A204.1 (cell line): ENCODE measurements around the gene LOXHD1.

Source experiments
- FAIRE-seq: peaks from 2 replicates; lab custom pipeline; 2012; peaks lifted over from hg19 to GRCh38; lab: Jason Lieb, UNC

Gene LOXHD1

DNA sequence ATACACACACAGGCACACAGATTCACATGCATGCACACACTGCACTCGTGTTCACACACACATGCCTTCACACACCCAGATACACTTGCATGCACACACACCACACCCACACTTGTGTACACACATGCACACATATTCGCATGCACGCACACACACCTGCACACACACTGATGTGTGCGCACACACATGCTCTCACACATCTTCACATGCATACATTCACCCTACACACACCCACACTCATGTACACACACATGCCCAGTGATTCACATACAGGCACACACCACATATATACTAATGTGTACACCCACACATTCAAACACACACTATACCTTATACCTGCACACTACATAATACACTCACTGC, 181.6 kb downstream of the LOXHD1 start:
- FAIRE-seq: no peak

- no peak for FAIRE-seq
Measured at GRCh38 chr18:46474487-46475389, 182.3 kb downstream of the LOXHD1 start.

DNA sequence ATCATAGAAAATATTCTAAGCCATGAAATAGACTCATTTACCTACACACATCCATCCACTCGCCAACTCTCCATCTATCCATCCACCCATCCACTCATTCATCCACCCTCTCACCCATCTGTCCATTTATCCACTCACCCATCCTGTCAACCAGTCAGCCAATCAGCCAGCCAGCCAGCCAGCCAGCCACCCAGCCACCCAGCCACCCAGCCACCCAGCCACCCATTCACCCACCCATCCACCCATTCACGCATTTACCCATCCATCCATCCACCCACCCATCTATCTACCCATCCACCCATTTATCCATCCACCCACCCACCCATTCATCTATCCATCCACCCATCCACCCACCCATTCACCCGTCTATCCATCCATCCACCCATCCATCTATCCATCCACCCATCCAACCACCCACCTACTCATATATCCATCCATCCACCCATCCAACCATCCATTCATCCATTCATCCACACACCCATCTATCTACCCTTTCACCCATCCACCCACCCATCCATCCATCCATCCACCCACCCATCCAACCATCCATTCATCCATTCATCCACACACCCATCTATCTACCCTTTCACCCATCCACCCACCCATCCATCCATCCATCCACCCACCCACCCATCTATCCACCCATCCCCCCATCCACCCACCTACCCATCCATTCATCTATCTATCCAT, 185.1 kb downstream of the LOXHD1 start:
- FAIRE-seq: no peak

DNA sequence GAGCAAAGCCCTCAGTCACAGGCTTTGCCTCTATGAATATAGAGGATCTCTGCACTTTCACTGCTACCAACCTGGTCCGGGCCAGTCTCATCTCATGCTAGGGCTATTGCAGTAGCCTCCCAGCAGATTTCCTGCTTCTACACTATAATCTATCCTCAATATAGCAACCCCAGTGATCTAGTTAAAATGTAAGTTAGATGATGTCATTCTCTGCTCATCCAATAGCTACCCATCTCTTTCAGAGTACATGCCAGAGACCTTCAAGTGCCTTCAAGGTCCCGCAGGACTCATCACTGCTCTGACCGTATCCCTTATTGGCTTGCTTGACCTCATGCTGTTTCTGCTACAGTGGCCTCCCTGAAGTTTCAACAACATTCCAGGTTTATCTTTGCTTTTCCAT, 186.3 kb downstream of the LOXHD1 start:
- no peak for FAIRE-seq

GRCh38 chr18:46469186-46469915, 187.7 kb downstream of the LOXHD1 start:
- FAIRE-seq: no peak

- FAIRE-seq: no peak
Measured at GRCh38 chr18:46468426-46469180, 188.4 kb downstream of the LOXHD1 start.

DNA sequence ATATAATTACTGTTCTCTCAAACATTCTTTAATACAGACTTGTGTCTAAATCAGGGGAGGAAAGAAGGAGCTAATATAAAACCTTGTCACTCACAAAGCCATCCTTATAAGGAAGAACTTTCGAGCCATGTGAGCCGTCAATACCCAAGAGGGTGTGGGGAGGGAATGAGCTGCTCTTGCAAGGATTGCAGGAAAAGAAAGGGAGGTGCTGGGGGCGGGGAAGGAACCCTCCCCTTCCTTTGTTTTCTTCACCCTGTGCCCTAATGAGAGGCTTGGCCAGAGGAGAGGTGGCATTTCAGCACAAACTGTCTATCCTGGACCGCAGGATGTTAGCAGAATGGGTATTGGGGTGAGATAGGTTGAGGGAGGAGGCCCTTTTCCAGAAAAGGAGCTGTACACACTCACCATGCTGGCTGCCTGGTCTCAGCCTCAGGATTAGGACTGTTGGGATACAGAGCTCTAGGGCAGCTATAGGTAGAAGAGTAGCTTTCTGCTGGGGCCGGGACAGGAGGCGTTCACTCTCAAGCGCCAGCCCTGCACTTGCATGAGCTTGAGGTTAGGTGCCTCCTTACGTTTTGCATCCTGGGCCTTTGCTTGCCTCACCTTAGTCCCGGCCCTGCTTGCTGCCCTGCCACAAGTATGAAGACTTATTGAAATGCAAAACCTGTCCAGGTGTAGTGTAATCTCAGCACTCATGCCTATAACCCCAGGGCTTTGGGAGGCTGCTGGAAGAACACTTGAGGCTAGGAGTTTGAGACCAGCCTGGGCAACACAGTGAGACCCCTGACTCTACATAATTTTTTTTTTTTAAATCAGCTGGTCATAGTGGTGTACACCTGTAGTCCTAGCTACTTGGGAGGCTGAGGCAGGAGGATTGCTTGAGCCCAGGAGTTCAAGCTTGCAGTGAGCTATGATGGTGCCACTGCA, 190.5 kb downstream of the LOXHD1 start:
- FAIRE-seq: no peak

DNA sequence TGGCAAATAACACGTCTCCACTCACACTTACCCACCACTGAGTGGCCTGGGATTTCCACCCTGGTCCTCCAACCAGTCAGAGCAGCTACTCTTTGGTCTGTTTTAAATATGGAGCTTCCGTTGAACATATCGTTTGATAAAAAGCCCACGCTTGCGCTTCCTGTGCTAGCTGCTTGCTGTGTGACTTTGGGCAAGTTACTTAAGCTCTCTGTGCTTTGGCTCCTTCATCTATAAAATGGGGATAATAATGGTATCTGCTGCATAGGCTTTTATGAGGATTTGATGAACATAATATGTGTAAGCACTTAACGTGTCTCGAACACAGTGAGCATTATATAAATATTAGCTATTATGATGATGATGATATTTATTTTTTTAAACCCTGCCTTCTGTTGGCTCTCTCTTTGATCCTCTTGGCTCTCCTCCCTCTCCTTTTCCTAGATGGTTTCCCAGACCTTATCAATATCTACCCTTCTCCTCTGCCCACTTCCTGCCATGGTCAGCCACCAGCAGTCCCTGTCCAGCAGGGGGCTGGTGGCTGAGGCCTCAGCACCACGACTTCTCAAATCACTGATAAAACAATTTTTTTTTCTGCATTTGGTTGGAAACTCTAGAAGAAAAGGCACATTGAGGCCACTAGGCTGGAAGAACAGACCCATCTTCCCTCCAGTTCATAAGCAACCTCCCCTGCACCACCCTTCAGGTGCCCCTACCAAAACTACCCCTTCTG, 191.9 kb downstream of the LOXHD1 start:
- no peak for FAIRE-seq

- no peak for FAIRE-seq
Measured at GRCh38 chr18:46462523-46462922, 194.5 kb downstream of the LOXHD1 start.

DNA sequence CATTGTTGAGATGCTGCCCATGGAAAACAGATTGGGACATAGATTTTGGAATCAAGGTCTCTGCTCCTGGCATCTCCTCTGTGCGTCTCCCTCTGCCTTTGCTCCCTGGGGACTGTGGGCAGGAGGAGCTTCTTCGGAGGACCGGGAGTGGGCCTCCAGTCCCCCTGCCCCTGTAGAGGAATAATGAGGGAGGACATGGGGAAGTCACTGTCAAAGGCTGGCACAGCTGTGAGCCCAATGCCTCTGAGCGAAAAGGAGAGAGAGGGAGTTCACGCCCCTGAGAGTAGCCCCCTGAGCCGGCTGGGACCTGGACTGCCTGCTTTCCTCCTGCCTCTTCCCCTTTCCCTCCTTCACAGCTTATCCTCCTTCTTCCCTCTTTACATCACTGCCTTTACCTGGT, 195.0 kb downstream of the LOXHD1 start:
- no peak for FAIRE-seq

DNA sequence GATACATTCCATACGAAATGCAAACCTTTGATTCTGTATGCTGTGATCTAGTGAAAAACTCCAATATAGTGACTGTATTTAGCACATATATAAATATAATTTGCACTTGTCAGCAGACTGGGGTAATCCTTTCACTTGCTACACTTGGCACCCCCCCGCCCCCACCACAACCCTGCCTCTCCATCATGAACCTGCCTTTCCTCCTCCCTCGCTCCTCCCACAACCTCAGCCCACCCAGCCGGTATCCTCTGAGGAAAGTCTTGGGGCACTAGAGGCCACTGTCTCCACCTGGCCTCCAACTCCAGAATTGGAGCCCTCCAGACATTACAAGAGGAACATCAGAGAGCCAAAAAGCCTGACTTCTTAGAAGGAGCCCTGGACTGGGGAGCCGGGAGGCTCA, 196.3 kb downstream of the LOXHD1 start:
- no peak for FAIRE-seq

GRCh38 chr18:46459789-46460455, 197.1 kb downstream of the LOXHD1 start:
- FAIRE-seq: no peak

GRCh38 chr18:46458472-46458871, 198.5 kb downstream of the LOXHD1 start:
- no peak for FAIRE-seq

DNA sequence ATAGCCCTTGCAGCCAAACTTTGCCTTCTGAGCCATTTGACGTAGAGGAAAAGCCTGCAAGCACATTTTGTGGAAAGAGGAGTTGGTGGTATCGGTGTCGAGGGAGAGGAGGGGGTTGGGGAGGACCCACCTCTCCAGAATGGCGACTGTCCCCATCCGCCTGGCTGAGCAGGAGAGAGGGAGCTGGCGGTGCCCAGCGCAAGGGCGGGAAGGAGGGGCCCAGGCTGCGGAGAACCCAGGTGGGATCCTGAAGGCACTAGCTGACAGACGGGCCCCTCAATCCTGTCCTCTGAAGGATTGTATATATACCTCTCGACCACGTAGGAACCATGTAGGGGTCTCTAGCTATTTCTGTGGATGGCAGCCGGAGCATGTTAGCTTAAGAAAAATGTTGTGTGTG, 200.3 kb downstream of the LOXHD1 start:
- no peak for FAIRE-seq

DNA sequence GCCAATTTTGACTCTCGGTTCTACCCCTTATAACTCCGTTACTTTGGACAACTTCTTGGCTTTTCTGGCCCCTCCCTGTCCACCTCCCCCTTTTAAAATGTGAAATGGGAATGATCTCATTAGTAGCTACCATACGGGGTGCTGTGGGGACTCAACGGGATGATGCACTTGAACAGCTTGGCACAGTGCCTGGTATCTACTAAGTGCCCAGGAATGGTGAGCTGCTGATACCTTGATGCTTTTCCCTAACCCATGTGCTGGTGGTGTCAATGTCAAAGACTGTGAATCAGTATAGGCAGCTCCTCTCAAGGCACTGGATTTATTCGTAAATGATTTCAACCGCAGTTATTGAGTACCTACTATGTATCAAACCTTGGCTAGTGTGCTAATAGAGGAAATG, 204.2 kb downstream of the LOXHD1 start:
- FAIRE-seq: no peak

- FAIRE-seq: no peak
Measured at GRCh38 chr18:46449499-46449898, 207.5 kb downstream of the LOXHD1 start.

DNA sequence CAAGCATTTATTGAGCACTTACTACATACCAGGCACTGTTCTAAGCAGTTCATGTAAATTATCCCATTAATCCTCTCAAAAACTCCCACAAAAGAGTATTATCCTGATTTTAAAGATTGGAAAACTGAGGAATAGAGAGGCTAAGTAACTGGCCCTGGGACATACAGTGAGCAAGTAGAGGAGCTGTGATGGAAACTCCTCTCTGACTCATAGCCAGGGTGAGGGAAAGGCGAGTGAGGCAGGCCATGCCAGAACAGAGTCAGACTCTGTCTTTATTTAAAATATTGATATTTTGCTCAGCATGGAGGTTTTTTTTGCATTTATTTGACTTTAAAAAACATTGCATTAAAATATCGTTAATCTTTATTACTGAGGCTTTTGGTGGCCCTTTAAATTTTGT, 208.0 kb downstream of the LOXHD1 start:
- FAIRE-seq: no peak

GRCh38 chr18:46448347-46448746, 208.7 kb downstream of the LOXHD1 start:
- FAIRE-seq: no peak

DNA sequence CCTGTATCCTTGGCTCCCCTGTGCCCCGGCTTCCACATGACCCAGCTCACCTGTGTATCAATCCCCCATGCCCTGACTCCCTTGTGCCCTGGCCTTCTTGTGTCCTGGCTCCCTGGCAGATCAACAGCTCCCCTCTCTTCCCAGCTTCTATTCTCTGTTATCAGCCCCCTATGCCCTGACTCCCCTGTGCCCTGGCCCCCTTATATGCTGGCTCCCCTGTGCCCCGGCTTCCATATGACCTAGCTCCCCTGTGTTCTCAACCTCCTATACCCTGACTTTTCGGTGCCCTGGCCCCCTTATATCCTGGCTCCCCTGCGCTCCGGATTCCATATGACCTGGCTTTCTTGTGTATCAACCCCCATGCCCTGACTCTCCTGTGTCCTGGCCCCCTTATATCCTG, 209.2 kb downstream of the LOXHD1 start:
- FAIRE-seq: no peak

- no peak for FAIRE-seq
Measured at GRCh38 chr18:46447323-46447722, 209.7 kb downstream of the LOXHD1 start.
